ENCODE data around the gene SPEM2. TPM values are rescaled to one million over a fixed set of nuclear protein-coding genes. Genes with fewer than 3 reads are reported as not detected.

Gene SPEM2
- polyA plus RNA-seq, 2 of the 4 experiments (the other 2 are of a cell fraction), result not detected

DNA sequence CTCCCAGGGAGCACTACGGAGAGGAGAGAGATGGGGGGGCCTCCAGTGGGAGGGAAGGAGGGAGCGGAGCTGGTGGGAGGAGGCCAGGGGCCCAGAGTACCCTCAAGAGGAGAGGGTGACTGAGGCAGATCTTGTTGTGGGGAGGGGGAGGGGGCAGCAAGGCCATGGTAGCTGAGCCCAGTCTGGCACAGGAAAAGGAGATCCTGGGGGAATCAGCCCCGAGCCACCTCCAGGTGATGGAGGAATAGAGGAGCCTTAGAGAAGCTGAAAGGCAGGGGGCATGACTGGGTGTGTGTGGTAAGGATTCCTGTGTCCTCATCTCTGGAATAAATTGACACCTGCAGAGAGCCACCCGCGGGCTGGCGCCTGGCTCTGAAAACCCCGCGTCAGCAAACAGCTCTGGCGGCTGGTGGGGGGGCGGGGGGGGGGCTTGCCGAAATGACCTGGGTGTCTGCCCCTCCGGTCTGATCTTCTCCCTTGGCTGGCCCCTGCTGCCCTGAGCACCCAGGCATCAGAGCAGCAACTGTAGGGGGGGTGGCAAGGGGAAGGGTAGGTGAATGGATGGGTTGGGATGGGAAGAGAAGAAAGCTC lies 19.1 kb upstream of the SPEM2 start:
- H3K27ac ChIP-seq, result no peak overlapping the region

DNA sequence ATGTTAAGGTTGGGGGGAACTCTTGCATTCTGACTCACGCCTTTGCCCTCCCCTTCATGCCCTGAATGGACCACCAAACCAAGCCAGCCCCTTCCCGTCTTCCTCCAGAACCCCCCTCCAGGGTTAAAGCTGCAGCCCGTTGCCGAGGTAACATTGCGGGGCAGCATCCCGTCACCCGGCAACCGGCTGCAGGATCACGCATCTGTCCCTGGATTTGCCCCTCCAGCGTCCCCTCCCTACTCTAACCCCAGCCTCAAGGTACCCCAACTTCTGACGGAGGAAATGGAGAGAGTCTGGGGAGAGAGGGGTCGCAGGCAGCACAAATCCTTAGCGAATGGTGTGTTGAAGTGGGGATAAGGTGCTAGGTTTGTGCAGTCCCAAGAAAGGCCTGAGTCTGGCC lies 18.3 kb upstream of the SPEM2 start:
- TF ChIP-seq, protein P1, sequence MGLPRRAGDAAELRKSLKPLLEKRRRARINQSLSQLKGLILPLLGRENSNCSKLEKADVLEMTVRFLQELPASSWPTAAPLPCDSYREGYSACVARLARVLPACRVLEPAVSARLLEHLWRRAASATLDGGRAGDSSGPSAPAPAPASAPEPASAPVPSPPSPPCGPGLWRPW (IDR thresholded peaks at IDR 0.05), result no peak
- no peak for TF ChIP-seq ZNF302 (CRISPR knock-in tag; IDR thresholded peaks at IDR 0.05)
- no peak for TF ChIP-seq EP300 (IDR thresholded peaks at IDR 0.05)
- H3K4me2 ChIP-seq, result no peak overlapping the region
- DNase-seq (ENCODE audit: low read depth in 1 of 2, low spot score in 1 of 2) (no peak), ATAC-seq (no peak), FAIRE-seq (no peak)
- POLR2A ChIA-PET, result interaction anchor here (1.2 kb wide), 1 partner anchor 13 kb away, joined by 4 read pairs; the partner anchor contains the start of gene PLSCR3
- H3K9me3 ChIP-seq, result no peaks in the 10 kb centered on the region
- 89% methylated on average over 13 of the region's 13 CpGs for WGBS (ENCODE audit: missing lambda C conversion rate)
- H3K4me3 ChIP-seq, result no peak overlapping the region
- CTCF ChIA-PET, result interaction anchor here (0.9 to 2.5 kb wide), 7 partner anchors 9 to 154 kb away, joined by 3 to 15 read pairs (median 4); partner anchors contain the start of gene SENP3
- no peak overlapping the region for H3K27ac ChIP-seq
- peaks cover 19% of the 10 kb centered on the region for H3K4me1 ChIP-seq

More for the DNA sequence above, 19.1 kb upstream of the SPEM2 start:
- ChIA-PET CTCF (interaction anchor here (0.8 to 2.5 kb wide), 9 partner anchors 10 to 155 kb away, joined by 3 to 15 read pairs (median 3); partner anchors contain the start of gene SENP3), POLR2A (interaction anchor here (1.2 kb wide), 2 partner anchors 12 to 31 kb away, joined by 3 to 4 read pairs; partner anchors contain the start of gene PLSCR3)
- peaks cover 19% of the 10 kb centered on the region for H3K4me1 ChIP-seq
- H3K4me3 ChIP-seq, result no peak overlapping the region
- peak overlapping the region; percentile 99 for H3K4me2 ChIP-seq
- DNase-seq (ENCODE audit: low read depth in 1 of 2, low spot score in 1 of 2) (no peak), ATAC-seq (no peak), FAIRE-seq (no peak)
- no peaks in the 10 kb centered on the region for H3K9me3 ChIP-seq
- 78% methylated on average over 11 of the region's 12 CpGs for WGBS (ENCODE audit: missing lambda C conversion rate)
- TF ChIP-seq ZSCAN20 (CRISPR knock-in tag; IDR thresholded peaks at IDR 0.05) (no peak), MAFK (IDR thresholded peaks at IDR 0.05; ENCODE audit: partially characterized antibody) (peak; percentile 30)

DNA sequence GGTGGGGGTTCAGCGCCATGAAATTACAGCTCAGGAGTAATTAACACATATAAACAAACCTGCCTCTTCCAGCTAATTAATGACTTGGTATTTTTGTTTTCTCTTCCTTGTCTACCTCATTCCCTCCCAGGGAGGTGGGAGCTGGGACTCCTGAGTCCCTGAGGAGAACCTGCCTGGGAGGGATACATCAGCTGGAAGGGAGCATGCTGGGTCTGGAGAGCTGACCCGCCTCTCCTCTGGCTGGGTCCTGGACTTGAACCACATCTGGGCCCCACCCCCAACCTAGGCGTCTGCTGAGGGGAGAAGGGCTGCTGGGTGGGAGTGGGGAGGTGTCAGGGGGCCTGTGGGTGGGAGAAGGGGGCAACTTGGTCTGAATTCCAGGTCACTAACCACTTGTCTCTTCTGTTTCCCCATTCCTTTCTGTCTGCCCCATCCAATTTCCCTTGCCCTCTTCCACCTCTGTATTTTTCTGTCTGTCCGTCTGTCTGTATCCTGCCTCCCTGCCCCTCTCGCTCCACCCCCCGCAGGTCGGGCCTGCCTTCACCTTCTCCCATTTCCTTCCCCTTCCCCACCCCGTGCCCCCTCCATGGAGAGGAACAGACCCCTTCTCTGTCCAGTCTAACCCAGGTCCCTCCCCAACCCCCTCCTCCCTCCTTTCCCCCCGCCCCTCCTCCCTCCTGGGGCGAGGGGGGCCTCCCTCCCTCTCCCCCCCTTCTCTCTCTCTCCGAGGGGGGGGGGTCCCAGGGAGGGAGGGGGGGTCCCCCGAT lies 17.7 kb upstream of the SPEM2 start, which contains the start of gene NLGN2:
TSS of gene NLGN2 (plus strand) at position 361 of the 767 bp plus-strand sequence. CDS start 411 bp downstream, outside the sequence.
- Histone ChIP-seq H3K9me3 (no peaks in the 10 kb centered on the region), H3K4me1 (peaks cover 16% of the 10 kb centered on the region), H3K4me3 (no peak within 1 kb of the TSS), H3K27ac (no peak within 1 kb of the TSS), H3K4me2 (no peak within 1 kb of the TSS)
- WGBS (ENCODE audit: missing lambda C conversion rate), result 73% methylated on average over 7 of the region's 12 CpGs
- POLR2A ChIA-PET, result no interaction called here
- CTCF ChIA-PET, result interaction anchor here (0.9 to 2.5 kb wide), 7 partner anchors 9 to 154 kb away, joined by 3 to 12 read pairs (median 4); partner anchors contain the start of gene SENP3
- TF ChIP-seq, protein P2, sequence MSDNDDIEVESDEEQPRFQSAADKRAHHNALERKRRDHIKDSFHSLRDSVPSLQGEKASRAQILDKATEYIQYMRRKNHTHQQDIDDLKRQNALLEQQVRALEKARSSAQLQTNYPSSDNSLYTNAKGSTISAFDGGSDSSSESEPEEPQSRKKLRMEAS (IDR thresholded peaks at IDR 0.05), result no peak
- TF ChIP-seq SREBF2 (IDR thresholded peaks at IDR 0.05) (no peak), HDAC2 (IDR thresholded peaks at IDR 0.05) (no peak), RAD21 (conservative IDR thresholded peaks at IDR 0.05 in 1 of 2, IDR thresholded peaks at IDR 0.05 in 1 of 2) (no peak), GATA3 (IDR thresholded peaks at IDR 0.05; ENCODE audit: borderline replicate concordance) (no peak), ZNF302 (CRISPR knock-in tag; IDR thresholded peaks at IDR 0.05) (no peak), ZC3H11A (IDR thresholded peaks at IDR 0.05) (no peak), FOXS1 (CRISPR knock-in tag; IDR thresholded peaks at IDR 0.05) (no peak), ESRRA (IDR thresholded peaks at IDR 0.05; ENCODE audit: borderline replicate concordance, low read length) (no peak), CHD2 (IDR thresholded peaks at IDR 0.05; ENCODE audit: low read length, partially characterized antibody) (no peak), EP300 (IDR thresholded peaks at IDR 0.05) (no peak), HOXB5 (CRISPR knock-in tag; IDR thresholded peaks at IDR 0.05) (no peak), MYC (IDR thresholded peaks at IDR 0.05; ENCODE audit: borderline replicate concordance, low read length) (no peak), PHF8 (IDR thresholded peaks at IDR 0.05; ENCODE audit: borderline replicate concordance, low read depth) (no peak), KDM5A (IDR thresholded peaks at IDR 0.05) (no peak)
- TF ChIP-seq, protein P3, sequence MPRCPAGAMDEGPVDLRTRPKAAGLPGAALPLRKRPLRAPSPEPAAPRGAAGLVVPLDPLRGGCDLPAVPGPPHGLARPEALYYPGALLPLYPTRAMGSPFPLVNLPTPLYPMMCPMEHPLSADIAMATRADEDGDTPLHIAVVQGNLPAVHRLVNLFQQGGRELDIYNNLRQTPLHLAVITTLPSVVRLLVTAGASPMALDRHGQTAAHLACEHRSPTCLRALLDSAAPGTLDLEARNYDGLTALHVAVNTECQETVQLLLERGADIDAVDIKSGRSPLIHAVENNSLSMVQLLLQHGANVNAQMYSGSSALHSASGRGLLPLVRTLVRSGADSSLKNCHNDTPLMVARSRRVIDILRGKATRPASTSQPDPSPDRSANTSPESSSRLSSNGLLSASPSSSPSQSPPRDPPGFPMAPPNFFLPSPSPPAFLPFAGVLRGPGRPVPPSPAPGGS (IDR thresholded peaks at IDR 0.05), result no peak
- TF ChIP-seq, protein P4, sequence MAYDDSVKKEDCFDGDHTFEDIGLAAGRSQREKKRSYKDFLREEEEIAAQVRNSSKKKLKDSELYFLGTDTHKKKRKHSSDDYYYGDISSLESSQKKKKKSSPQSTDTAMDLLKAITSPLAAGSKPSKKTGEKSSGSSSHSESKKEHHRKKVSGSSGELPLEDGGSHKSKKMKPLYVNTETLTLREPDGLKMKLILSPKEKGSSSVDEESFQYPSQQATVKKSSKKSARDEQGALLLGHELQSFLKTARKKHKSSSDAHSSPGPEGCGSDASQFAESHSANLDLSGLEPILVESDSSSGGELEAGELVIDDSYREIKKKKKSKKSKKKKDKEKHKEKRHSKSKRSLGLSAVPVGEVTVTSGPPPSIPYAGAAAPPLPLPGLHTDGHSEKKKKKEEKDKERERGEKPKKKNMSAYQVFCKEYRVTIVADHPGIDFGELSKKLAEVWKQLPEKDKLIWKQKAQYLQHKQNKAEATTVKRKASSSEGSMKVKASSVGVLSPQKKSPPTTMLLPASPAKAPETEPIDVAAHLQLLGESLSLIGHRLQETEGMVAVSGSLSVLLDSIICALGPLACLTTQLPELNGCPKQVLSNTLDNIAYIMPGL (CRISPR knock-in tag; IDR thresholded peaks at IDR 0.05; ENCODE audit: borderline replicate concordance), result no peak
- TF ChIP-seq, protein P5, sequence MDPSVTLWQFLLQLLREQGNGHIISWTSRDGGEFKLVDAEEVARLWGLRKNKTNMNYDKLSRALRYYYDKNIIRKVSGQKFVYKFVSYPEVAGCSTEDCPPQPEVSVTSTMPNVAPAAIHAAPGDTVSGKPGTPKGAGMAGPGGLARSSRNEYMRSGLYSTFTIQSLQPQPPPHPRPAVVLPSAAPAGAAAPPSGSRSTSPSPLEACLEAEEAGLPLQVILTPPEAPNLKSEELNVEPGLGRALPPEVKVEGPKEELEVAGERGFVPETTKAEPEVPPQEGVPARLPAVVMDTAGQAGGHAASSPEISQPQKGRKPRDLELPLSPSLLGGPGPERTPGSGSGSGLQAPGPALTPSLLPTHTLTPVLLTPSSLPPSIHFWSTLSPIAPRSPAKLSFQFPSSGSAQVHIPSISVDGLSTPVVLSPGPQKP (IDR thresholded peaks at IDR 0.05; ENCODE audit: low read depth, low read length), result no peak
- FAIRE-seq, result no peak
- no peak for DNase-seq (ENCODE audit: low read depth in 1 of 2, low spot score in 1 of 2)
- no peak for ATAC-seq
